HepG2 (cell line): ENCODE results near the gene SPATA33. TPM values are rescaled to one million over a fixed set of nuclear protein-coding genes. Genes with fewer than 3 reads are reported as not detected.

Experiments
- FLYWCH1 ChIP-seq: sonication (generic); formaldehyde crosslinking; IDR thresholded peaks from 2 replicates; pipeline ENCODE4 v1.8.1; 2023; ENCODE audit warnings: mild to moderate bottlenecking, missing genetic modification reagents
- FOSL2 ChIP-seq: sonication (generic); formaldehyde crosslinking; IDR thresholded peaks from 2 replicates; pipeline ENCODE4 v1.4.0; 2020; ENCODE audit warnings: missing genetic modification reagents
- FOXO1 ChIP-seq: sonication (generic); formaldehyde crosslinking; IDR thresholded peaks from 2 replicates; pipeline ENCODE4 v1.4.0; 2020; ENCODE audit warnings: missing genetic modification reagents
- KMT2B ChIP-seq: IDR thresholded peaks from 2 replicates; pipeline ENCODE4 v1.6.1; 2016; ENCODE audit warnings: missing genetic modification reagents, missing compliant biosample characterization
- MEIS2 ChIP-seq: sonication (generic); formaldehyde crosslinking; IDR thresholded peaks from 2 replicates; pipeline ENCODE4 v1.9.0; 2021; ENCODE audit warnings: mild to moderate bottlenecking, missing genetic modification reagents
- NFKB2 ChIP-seq: sonication (generic); formaldehyde crosslinking; IDR thresholded peaks from 2 replicates; pipeline ENCODE4 v1.4.0; 2020; ENCODE audit warnings: missing genetic modification reagents, borderline replicate concordance
- NFYB ChIP-seq: sonication (generic); formaldehyde crosslinking; IDR thresholded peaks from 2 replicates; pipeline ENCODE4 v1.4.0; 2020; ENCODE audit warnings: missing genetic modification reagents
- PAF1 ChIP-seq: IDR thresholded peaks from 2 replicates; pipeline ENCODE4 v1.6.1; 2016; ENCODE audit warnings: missing genetic modification reagents, missing compliant biosample characterization
- PRDM15 ChIP-seq: sonication (generic); formaldehyde crosslinking; IDR thresholded peaks from 2 replicates; pipeline ENCODE4 v1.4.0; 2020; ENCODE audit warnings: missing genetic modification reagents
- THAP9 ChIP-seq: sonication (generic); formaldehyde crosslinking; IDR thresholded peaks from 2 replicates; pipeline ENCODE4; 2020; ENCODE audit warnings: missing genetic modification reagents, mild to moderate bottlenecking, borderline replicate concordance
- ZFAT ChIP-seq: sonication (generic); formaldehyde crosslinking; conservative IDR thresholded peaks from 2 replicates; pipeline ENCODE4 v1.8.1; 2023; ENCODE audit warnings: missing genetic modification reagents, inconsistent platforms
- ZNF124 ChIP-seq: sonication (generic); formaldehyde crosslinking; IDR thresholded peaks from 2 replicates; pipeline ENCODE4 v1.4.0; 2020; ENCODE audit warnings: missing genetic modification reagents
- ZNF382 ChIP-seq: sonication (generic); formaldehyde crosslinking; IDR thresholded peaks from 2 replicates; pipeline ENCODE4 v1.5.0; 2020; ENCODE audit warnings: missing genetic modification reagents, mild to moderate bottlenecking, borderline replicate concordance
- ZNF781 ChIP-seq: sonication (generic); formaldehyde crosslinking; IDR thresholded peaks from 2 replicates; pipeline ENCODE4 v1.5.1; 2020; ENCODE audit warnings: borderline replicate concordance, mild to moderate bottlenecking, missing genetic modification reagents; ENCODE audit errors: not compliant biosample characterization
- ZSCAN31 ChIP-seq: sonication (generic); formaldehyde crosslinking; IDR thresholded peaks from 2 replicates; pipeline ENCODE4 v1.5.0; 2020; ENCODE audit warnings: low read depth, mild to moderate bottlenecking, missing genetic modification reagents
- polyA plus RNA-seq, 8 experiments: library from polyadenylated mRNA; depleted of rRNA in 3 of 8; stranded (reverse) in 7 of 8; unstranded in 1 of 8; fragments of >200 nt; fragmentation: Illumina TruSeq in 4 of 8; extraction: Trizol in 4 of 8; gene quantifications; 2 replicates each; pipeline versions ENCODE4 v1.2.1 to v1.2.3, GENCODE V29; 2011 to 2016; ENCODE audit warnings: low read depth in 4 of 8, missing spikeins in 1 of 8, mixed read lengths in 1 of 8; ENCODE audit not compliant: insufficient read depth in 1 of 8
- total RNA-seq, 5 experiments: library from RNA; depleted of rRNA; stranded (reverse); fragments of >200 nt; fragmentation: Illumina TruSeq; extraction: Trizol; gene quantifications; 2 replicates each; pipeline ENCODE4 v1.2.3, GENCODE V29; 2016; ENCODE audit warnings: low read depth in 1 of 5
- TF ChIP-seq, protein P1 (sequence below): sonication (generic); formaldehyde crosslinking; conservative IDR thresholded peaks from 2 replicates; pipeline ENCODE4 v1.4.0; 2020; ENCODE audit warnings: missing genetic modification reagents
- TF ChIP-seq, protein P2 (sequence below): sonication (generic); formaldehyde crosslinking; IDR thresholded peaks from 2 replicates; pipeline ENCODE4 v1.5.0; 2020; ENCODE audit warnings: missing genetic modification reagents
- TF ChIP-seq, protein P3 (sequence below): sonication (generic); formaldehyde crosslinking; IDR thresholded peaks from 2 replicates; pipeline ENCODE4 v1.4.0; 2020; ENCODE audit warnings: mild to moderate bottlenecking, missing genetic modification reagents

SPATA33 gene
- total and polyA plus RNA-seq, 2 of the 13 experiments (the other 11 are each of a cell fraction or from before 2014, with no cell fraction given): 5.7 to 11.0 TPM

DNA sequence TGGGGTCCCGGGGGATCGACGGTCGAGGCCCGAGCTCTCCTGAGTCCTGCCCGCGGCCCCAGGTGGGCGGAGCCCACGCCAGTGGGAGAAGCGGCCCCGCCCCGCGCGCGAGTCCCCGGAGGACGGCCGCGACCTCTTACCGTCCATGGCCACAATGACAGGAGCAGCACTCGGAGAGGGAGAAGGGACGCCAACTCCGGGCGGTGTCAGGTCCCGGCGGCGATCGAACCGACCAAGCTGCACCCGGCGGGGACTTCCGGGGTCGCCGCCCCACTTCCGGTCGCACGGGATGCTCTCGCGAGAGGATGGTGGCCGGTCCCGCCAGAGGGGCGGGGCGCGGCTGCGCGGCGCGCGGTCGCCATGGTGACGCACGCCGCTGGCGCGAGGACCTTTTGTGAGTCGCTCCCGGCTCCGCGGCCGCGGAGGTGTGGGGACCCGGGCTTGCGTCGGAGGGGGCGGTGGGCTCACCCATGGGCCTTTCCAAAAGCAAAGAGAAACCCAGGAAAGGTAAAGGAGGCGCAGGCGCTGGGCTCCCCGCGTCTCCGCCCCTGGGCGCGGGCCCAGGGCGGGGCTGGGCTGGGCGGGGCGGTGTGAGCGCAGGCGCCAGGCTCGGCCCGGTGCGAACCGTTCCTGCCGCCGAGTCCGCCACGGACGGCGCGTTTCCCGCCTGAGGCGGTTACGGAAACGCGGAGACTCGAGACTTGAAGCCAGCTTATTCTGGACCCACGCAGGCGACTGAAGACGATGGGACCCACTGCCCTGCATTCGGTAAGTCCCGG lies at the start of gene SPATA33, which contains the start of gene CHMP1A (continued):
- TF ChIP-seq, protein P1, sequence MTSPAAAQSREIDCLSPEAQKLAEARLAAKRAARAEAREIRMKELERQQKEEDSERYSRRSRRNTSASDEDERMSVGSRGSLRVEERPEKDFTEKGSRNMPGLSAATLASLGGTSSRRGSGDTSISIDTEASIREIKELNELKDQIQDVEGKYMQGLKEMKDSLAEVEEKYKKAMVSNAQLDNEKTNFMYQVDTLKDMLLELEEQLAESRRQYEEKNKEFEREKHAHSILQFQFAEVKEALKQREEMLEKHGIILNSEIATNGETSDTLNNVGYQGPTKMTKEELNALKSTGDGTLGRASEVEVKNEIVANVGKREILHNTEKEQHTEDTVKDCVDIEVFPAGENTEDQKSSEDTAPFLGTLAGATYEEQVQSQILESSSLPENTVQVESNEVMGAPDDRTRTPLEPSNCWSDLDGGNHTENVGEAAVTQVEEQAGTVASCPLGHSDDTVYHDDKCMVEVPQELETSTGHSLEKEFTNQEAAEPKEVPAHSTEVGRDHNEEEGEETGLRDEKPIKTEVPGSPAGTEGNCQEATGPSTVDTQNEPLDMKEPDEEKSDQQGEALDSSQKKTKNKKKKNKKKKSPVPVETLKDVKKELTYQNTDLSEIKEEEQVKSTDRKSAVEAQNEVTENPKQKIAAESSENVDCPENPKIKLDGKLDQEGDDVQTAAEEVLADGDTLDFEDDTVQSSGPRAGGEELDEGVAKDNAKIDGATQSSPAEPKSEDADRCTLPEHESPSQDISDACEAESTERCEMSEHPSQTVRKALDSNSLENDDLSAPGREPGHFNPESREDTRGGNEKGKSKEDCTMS (CRISPR knock-in tag): no peak
- TF ChIP-seq ZFAT (0 out of 2 replicates have a peak, but pooled peaks have one; percentile 10), FOSL2 (CRISPR knock-in tag) (peak; percentile 33; the same call in 1 of the 2 replicates), ZNF124 (CRISPR knock-in tag) (peak; percentile 79), THAP9 (CRISPR knock-in tag) (peak; percentile 18; the same call in 1 of the 2 replicates), PAF1 (CRISPR knock-in tag) (no peak), ZNF781 (no peak), MEIS2 (peak; percentile 20; the same call in 1 of the 2 replicates), PRDM15 (CRISPR knock-in tag) (peak; percentile 33; the same call in 1 of the 2 replicates), FLYWCH1 (no peak), FOXO1 (no peak; the same call in 1 of the 2 replicates), ZNF382 (no peak), NFKB2 (CRISPR knock-in tag) (peak; percentile 69), KMT2B (CRISPR knock-in tag) (peak; percentile 95), ZSCAN31 (CRISPR knock-in tag) (no peak; the same call in 1 of the 2 replicates), NFYB (CRISPR knock-in tag) (peak; percentile 21; the same call in 1 of the 2 replicates)
- TF ChIP-seq, protein P2, sequence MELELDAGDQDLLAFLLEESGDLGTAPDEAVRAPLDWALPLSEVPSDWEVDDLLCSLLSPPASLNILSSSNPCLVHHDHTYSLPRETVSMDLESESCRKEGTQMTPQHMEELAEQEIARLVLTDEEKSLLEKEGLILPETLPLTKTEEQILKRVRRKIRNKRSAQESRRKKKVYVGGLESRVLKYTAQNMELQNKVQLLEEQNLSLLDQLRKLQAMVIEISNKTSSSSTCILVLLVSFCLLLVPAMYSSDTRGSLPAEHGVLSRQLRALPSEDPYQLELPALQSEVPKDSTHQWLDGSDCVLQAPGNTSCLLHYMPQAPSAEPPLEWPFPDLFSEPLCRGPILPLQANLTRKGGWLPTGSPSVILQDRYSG: no peak
- TF ChIP-seq, protein P3, sequence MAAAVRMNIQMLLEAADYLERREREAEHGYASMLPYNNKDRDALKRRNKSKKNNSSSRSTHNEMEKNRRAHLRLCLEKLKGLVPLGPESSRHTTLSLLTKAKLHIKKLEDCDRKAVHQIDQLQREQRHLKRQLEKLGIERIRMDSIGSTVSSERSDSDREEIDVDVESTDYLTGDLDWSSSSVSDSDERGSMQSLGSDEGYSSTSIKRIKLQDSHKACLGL (CRISPR knock-in tag): peak; percentile 88
